GM06990 (cell line): Measurements from ENCODE around the gene EGFR.

Experiments
- DNase-seq: peaks from one replicate; pipeline ENCODE4 v3.0.0-alpha.2; 2011; ENCODE audit not compliant: insufficient read length; ENCODE audit errors: extremely low read depth
- H3K27me3 ChIP-seq: replicated peaks from 2 replicates; pipeline ENCODE4 v1.6.0; 2011; ENCODE audit warnings: low read length; ENCODE audit not compliant: control insufficient read depth, insufficient read depth
- H3K36me3 ChIP-seq: 2 replicates; pipeline ENCODE4 v1.5.1; 2011; ENCODE audit warnings: low read length; ENCODE audit not compliant: control insufficient read depth, insufficient read depth
- H3K4me3 ChIP-seq: replicated peaks from 2 replicates; pipeline ENCODE4 v1.5.1; 2011; ENCODE audit warnings: low read depth, mild to moderate bottlenecking, control low read depth, low read length
- TF ChIP-seq, protein P1 (sequence below): IDR thresholded peaks from 2 replicates; pipeline ENCODE4 v1.5.1; 2011; ENCODE audit warnings: low read length, control low read depth, mild to moderate bottlenecking, inconsistent platforms; ENCODE audit not compliant: insufficient read depth, poor library complexity, severe bottlenecking

EGFR gene

DNA sequence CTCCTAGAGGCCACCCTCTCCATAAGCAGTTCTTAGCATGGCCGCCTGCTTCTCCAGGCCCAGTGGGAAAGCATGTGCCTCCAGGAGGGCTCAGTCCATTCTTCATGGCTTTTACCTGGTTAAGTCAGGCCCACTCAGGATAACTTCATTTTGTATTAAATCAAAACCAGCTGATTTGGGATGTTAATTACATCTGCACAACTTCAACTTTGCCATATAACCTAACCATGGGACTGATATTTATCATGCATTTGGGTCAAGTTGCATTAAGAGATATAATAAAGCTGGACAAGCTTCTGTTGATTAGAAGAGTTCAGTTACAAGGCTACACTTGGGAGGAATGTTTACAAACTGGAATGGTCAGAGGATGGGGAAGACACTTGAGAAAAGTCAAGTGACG lies 65.5 kb downstream of the EGFR start:
- H3K36me3 ChIP-seq, result no peaks in the 10 kb centered on the region
- H3K4me3 ChIP-seq, result no peak overlapping the region
- H3K27me3 ChIP-seq, result no peaks in the 10 kb centered on the region
- TF ChIP-seq, protein P1, sequence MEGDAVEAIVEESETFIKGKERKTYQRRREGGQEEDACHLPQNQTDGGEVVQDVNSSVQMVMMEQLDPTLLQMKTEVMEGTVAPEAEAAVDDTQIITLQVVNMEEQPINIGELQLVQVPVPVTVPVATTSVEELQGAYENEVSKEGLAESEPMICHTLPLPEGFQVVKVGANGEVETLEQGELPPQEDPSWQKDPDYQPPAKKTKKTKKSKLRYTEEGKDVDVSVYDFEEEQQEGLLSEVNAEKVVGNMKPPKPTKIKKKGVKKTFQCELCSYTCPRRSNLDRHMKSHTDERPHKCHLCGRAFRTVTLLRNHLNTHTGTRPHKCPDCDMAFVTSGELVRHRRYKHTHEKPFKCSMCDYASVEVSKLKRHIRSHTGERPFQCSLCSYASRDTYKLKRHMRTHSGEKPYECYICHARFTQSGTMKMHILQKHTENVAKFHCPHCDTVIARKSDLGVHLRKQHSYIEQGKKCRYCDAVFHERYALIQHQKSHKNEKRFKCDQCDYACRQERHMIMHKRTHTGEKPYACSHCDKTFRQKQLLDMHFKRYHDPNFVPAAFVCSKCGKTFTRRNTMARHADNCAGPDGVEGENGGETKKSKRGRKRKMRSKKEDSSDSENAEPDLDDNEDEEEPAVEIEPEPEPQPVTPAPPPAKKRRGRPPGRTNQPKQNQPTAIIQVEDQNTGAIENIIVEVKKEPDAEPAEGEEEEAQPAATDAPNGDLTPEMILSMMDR, result no peak
- DNase-seq, result no peak

DNA sequence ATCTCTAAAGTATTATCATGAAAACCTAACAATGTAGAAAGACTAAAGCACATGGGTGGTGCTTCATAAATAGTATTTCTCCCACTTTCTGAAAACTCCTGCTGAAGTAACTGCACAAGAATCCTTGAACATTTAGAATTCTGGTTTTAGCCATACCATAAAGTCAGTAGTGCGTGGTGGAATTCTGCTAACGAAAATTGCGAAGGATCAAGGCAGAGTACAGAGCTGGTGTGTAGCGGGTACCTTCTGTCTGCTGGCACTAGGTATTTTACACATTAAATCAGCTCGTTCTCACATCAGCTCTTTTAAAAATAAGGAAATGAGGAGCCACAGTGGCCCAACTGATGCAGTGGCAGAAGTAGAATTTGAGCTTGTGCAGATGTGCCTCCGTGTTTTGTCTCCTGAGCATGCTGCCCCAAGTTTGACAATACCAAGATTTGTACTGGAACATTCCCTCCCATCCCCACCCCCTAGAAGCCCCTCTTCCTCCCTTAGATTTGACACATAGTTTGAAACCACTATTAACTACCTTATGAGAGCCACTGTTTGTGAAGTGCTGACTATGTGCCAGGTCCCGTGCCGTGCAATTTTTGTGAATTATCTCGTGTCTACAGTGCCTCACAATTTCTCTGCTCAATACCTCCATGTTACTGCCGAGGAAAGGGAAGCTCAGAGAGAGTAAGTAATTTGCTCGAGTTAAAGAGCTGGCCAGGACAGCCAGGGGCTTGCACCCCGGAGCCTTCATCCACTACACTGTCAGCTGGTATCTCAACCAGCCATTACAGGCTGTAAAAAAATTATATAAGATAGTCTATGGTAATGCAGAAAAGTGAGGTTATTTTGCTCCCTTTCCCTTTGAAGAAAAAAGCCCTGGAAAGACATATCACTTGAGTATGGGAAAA lies 66.9 kb downstream of the EGFR start:
- H3K27me3 ChIP-seq, result no peaks in the 10 kb centered on the region
- H3K4me3 ChIP-seq, result no peak overlapping the region
- TF ChIP-seq, protein P1, result no peak
- DNase-seq, result no peak
- H3K36me3 ChIP-seq, result no peaks in the 10 kb centered on the region

DNA sequence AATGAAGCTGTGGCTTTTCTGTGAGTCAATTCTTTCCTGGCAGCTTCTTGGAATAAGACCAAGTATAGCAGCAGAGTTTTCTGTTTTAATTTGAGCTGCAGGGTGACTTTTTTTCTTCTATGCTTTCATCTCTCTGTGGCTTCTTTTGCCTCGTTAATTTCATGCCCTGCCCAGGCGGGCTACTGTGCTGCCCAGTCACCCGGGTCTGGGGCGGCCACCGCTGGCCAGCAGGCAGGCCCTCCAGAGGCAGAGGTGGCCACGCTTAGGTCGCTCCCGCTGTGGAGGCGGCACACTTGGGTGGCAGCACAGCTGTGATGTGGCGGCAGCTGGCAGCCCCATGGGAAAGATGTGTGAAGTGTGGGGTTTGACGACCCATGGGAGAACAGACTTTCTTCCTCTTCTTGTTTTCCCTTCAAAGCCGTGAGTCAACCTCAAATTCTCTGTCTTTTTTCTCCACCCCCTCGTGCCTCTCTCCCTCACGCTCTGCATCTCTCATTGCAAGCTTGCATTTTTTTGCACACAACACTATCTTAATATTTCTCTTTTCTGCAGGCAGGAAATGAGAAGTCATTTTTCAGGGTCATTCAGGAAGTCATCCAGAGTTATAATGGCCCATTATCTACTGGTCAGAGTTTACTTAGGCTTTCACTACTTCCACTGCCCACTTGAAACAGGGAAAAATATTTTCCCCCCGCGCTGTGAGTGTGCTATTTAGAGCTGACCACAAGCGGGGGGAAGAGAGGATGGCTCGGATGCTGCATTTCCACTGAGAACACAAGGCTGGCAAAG lies 67.8 kb downstream of the EGFR start:
- no peaks in the 10 kb centered on the region for H3K36me3 ChIP-seq
- peak overlapping the region; percentile 24; the same call in 1 of the 2 replicates for H3K4me3 ChIP-seq
- peak; percentile 56 for DNase-seq
- no peaks in the 10 kb centered on the region for H3K27me3 ChIP-seq
- TF ChIP-seq, protein P1, result no peak

DNA sequence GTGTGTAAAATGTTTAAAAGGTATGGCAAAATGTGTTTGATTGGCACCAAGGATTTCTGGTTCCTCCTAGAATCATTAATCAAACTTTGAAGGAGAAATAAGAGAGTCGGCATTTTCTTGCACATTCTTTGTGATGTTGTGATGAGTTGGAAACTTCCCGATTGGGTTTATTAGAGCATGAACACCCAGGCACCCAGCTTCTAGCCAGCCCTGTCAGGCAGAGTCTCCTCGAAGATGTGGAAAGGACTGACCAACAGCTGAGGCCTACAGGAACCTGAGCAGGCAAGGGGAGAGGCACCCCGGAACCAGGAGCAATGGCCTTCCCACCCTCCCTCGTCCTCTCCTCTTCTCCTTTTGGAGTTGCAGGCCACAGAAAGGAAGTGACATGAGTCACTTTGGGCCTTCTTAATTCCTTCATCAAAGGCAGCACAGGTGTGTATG lies 68.7 kb downstream of the EGFR start:
- H3K4me3 ChIP-seq, result no peak overlapping the region
- no peak for DNase-seq
- H3K27me3 ChIP-seq, result no peaks in the 10 kb centered on the region
- H3K36me3 ChIP-seq, result no peaks in the 10 kb centered on the region
- TF ChIP-seq, protein P1, result no peak

DNA sequence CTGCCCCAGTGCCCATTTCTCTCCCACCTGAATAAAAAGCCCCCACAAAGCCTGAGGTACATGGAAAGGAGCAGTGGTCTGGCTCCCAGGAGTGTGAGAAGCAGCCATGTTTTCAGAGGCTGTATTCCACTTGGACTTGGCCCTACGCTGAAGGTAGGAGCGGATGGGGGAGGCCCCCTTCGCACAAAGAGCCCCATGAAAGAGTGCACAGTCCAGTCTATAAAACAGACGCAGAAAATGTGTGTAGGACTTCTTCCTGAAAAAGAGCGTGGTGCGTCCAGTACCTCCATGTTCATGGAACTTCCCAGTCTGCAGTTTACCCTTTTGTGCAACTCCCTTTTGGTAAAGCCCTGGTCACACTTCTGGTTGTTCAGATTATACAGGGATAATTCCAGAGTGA lies 69.3 kb downstream of the EGFR start:
- Histone ChIP-seq H3K27me3 (no peaks in the 10 kb centered on the region), H3K36me3 (no peaks in the 10 kb centered on the region), H3K4me3 (no peak overlapping the region)
- DNase-seq, result no peak
- TF ChIP-seq, protein P1, result no peak
